GM12873 (cell line): Measurements from ENCODE around the gene PTGR3.

Source experiments
- TF ChIP-seq, protein P1 (sequence below): IDR thresholded peaks from 2 replicates; pipeline ENCODE4 v1.5.1; 2012; ENCODE audit warnings: low read depth, mild to moderate bottlenecking, moderate library complexity, low read length, control low read depth; ENCODE audit not compliant: insufficient read depth; ENCODE audit errors: missing control alignments

PTGR3 gene

DNA sequence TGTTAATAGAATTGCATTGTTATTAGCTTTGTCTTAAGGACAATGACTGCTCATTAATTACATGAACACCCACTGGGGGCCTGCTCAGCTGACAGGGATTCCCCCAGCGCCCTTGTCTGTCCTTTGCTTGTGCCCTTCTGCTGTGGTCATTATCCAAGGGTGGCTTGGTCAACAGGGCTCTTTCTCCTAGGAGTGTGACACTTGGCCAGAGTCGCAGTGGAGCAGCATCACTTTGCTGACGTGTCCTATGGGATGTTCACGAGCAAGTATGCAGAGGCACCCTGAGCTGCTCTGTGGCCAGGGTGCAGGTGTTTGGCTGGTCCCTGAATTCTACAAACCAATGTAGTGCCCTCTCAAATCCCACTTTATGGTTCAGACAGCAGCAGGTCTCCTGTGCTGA, 46.0 kb downstream of the PTGR3 start:
- TF ChIP-seq, protein P1, sequence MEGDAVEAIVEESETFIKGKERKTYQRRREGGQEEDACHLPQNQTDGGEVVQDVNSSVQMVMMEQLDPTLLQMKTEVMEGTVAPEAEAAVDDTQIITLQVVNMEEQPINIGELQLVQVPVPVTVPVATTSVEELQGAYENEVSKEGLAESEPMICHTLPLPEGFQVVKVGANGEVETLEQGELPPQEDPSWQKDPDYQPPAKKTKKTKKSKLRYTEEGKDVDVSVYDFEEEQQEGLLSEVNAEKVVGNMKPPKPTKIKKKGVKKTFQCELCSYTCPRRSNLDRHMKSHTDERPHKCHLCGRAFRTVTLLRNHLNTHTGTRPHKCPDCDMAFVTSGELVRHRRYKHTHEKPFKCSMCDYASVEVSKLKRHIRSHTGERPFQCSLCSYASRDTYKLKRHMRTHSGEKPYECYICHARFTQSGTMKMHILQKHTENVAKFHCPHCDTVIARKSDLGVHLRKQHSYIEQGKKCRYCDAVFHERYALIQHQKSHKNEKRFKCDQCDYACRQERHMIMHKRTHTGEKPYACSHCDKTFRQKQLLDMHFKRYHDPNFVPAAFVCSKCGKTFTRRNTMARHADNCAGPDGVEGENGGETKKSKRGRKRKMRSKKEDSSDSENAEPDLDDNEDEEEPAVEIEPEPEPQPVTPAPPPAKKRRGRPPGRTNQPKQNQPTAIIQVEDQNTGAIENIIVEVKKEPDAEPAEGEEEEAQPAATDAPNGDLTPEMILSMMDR = no peak

DNA sequence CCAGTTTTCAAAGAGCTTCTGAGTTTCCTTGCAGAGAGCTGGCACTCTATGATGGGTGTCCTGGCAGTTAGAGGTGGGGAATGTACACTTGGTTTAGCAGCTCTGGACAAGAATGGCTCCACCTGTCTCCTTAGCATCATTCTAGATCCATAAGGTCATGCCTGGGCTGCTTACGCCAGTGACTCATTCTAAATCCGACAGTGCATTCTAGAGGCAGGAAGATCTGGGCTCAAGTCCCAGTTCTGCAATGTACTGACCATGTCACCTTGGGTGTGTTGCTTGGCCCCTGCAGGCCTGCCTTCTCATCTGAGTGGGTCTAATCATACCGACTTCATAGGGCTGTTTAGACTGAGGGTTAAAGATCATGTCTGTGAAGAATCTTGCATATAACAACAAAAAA, 46.5 kb downstream of the PTGR3 start:
- TF ChIP-seq, protein P1 = no peak

DNA sequence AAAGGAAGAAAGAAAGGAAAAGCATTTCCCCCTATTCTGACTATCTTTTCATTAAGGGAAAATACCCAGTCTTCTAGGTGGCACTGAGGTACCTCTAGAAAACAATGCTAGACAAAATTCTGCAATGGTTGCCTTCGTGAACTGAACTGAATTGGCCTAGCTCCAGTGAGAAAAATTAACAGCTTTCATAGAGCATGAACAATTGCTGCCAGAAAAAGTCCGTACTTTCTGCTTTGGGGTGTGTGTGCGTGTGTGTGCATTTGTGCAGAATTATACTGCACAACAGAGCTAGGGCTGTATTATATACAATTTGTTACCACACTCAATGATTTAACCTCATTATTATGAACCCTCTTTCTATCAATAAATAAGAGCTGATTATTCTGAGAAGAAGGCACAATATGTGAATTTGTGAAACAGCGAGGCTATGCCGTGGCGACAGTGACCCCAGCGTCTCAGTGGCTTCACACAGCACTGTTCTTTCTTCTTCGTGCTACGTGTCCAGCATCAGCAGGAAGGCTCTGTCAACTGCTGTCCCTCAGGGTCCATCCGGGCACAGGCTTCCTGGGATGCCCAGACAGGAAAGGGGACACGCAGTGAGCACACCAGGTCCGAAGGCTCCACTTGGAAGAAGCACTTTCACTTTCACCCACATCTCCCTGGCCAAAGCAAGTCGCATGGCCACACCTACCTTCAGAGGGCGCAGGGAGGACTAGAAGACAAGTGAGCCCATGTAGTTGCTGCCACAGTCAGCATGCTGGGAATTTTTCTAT, 47.5 kb downstream of the PTGR3 start:
- TF ChIP-seq, protein P1 = no peak

DNA sequence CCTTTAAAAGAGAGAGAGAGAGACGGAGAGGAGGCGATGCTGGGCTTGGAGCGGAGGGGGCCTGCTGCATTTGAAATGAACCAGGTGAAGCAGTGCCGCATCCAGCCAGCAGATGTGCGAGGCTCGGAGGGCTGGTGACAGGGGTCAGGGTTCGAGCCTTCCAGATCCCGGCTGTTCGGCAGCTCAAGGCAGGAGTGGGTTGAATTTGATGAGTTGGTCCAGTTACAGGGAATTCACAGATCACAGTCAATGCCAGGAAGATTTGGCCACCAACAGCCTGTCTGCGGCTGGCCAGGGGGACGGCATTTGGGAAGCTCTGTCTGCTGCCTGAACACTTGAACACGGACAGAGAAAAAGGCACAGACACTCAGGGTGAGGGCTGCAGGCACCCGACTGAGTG, 48.6 kb downstream of the PTGR3 start:
- TF ChIP-seq, protein P1 = no peak

DNA sequence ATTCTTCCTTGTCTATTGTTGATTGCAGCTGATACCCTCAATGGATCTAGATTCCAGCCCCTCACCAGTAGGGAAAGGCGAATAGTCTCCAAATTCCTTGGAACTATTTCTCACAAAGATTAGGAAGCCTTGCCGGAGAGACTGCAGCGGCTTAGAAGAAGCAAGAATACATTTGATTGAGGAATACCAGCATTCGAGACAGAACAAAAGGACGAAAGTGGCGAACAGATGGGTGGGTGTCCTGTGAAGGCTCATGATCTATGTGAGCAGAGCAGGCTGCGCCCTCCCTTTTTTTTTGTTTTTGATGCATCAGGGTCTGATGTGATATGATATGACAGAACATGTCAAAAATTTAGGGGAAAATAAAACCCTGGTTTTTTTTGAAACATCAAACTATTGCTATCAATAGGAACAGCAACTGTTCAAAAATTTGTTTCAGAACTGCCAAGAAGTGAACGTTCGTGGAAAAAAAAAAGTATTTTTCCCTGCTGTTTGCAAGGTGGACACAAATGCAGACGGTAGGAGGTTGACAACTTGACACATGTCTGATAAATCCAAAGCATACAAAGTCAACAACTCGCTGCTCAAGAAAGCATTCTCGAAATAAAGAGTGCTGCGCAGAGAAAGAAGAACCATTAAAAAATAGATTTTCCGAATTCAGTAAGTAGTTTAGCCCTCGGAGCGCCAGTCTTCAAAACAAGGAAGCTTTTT, 49.1 kb downstream of the PTGR3 start:
- TF ChIP-seq, protein P1 = no peak

DNA sequence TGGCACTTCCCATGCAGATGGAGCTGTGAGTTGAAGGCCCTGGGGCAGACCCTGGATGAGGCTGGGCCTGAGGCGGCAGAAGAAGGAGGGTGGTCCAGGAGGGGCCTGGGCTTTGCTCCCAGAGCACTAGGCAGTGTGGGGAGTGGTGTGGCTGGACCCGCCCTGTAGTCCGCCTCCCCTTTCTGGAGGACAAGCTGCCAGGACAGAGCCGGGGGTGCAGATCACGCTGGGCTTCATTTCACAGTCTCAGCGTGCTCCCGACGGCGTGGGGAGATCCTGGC, 49.8 kb downstream of the PTGR3 start:
- TF ChIP-seq, protein P1 = no peak
